ENCODE results near the gene INPP5A. TPM values are rescaled to one million over a fixed set of nuclear protein-coding genes. Genes with fewer than 3 reads are reported as not detected.

Gene INPP5A
- total RNA-seq, 1 donor from 2014 or later: 45.2 TPM

- Mint-ChIP-seq H3K27ac (ENCODE audit: unreplicated experiment) (no peak overlapping the region), H3K36me3 (ENCODE audit: low read depth, unreplicated experiment) (no peaks in the 10 kb centered on the region), H3K9me3 (ENCODE audit: unreplicated experiment) (no peaks in the 10 kb centered on the region), H3K4me1 (ENCODE audit: unreplicated experiment) (no peaks in the 10 kb centered on the region), H3K4me3 (ENCODE audit: unreplicated experiment) (no peak overlapping the region), H3K27me3 (ENCODE audit: unreplicated experiment) (peaks cover 3% of the 10 kb centered on the region)
- DNase-seq (ENCODE audit: low spot score): no peak
- no peak for TF ChIP-seq CTCF (IDR thresholded peaks at IDR 0.05; ENCODE audit: unreplicated experiment)
Measured at GRCh38 chr10:132826524-132827422, 289.2 kb downstream of the INPP5A start.

DNA sequence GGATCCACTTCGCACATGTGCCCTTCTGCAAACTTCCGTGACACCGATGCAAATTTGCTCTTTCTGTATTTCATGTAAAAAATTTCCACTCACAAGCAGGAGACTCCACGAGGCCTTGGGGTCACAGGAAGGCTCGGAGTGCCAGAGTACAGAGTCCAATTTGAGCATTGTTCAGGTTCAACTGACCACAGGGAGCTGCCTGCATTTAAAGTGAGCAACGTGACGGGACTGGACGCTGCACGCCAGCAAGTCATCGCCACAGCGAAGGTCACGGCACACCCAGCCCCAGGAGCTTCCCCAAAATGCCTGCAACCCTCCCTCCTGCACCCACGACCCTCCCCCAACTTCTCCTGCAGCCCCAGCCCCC, 289.8 kb downstream of the INPP5A start:
- Mint-ChIP-seq H3K4me1 (ENCODE audit: unreplicated experiment) (no peaks in the 10 kb centered on the region), H3K4me3 (ENCODE audit: unreplicated experiment) (no peak overlapping the region), H3K27me3 (ENCODE audit: unreplicated experiment) (peaks cover 5% of the 10 kb centered on the region), H3K27ac (ENCODE audit: unreplicated experiment) (no peak overlapping the region), H3K9me3 (ENCODE audit: unreplicated experiment) (no peaks in the 10 kb centered on the region), H3K36me3 (ENCODE audit: low read depth, unreplicated experiment) (no peaks in the 10 kb centered on the region)
- no peak for TF ChIP-seq CTCF (IDR thresholded peaks at IDR 0.05; ENCODE audit: unreplicated experiment)
- DNase-seq (ENCODE audit: low spot score): no peak

- Mint-ChIP-seq H3K36me3 (ENCODE audit: low read depth, unreplicated experiment) (no peaks in the 10 kb centered on the region), H3K27me3 (ENCODE audit: unreplicated experiment) (peaks cover 5% of the 10 kb centered on the region), H3K4me1 (ENCODE audit: unreplicated experiment) (no peaks in the 10 kb centered on the region), H3K27ac (ENCODE audit: unreplicated experiment) (no peak overlapping the region), H3K9me3 (ENCODE audit: unreplicated experiment) (no peaks in the 10 kb centered on the region), H3K4me3 (ENCODE audit: unreplicated experiment) (no peak overlapping the region)
- no peak for DNase-seq (ENCODE audit: low spot score)
- TF ChIP-seq CTCF (IDR thresholded peaks at IDR 0.05; ENCODE audit: unreplicated experiment): no peak
Measured at GRCh38 chr10:132827861-132828539, 290.4 kb downstream of the INPP5A start.

DNA sequence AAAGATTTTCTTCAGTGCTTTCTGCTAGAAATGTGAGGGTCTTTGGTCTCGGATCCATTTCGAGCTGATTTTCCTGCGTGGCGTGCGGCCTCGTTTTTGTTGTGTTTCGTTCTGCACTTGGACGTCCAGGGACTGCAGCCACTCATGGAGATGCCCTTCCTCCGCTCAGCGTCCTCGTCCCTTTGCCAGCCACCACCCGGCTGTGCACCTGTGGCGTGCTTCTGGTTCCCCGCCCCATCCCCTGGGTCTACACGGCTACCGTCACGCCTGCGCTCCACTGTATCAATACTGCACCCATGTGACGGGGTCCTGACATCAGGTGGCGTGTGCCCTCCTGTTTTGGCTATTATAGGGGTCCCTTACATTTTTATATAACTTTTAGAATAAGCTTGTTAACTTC, 291.1 kb downstream of the INPP5A start:
- Mint-ChIP-seq H3K36me3 (ENCODE audit: low read depth, unreplicated experiment) (no peaks in the 10 kb centered on the region), H3K27me3 (ENCODE audit: unreplicated experiment) (peaks cover 5% of the 10 kb centered on the region), H3K4me1 (ENCODE audit: unreplicated experiment) (no peaks in the 10 kb centered on the region), H3K4me3 (ENCODE audit: unreplicated experiment) (no peak overlapping the region), H3K27ac (ENCODE audit: unreplicated experiment) (no peak overlapping the region), H3K9me3 (ENCODE audit: unreplicated experiment) (no peaks in the 10 kb centered on the region)
- no peak for DNase-seq (ENCODE audit: low spot score)
- TF ChIP-seq CTCF (IDR thresholded peaks at IDR 0.05; ENCODE audit: unreplicated experiment): no peak

GRCh38 chr10:132829403-132829802, 291.8 kb downstream of the INPP5A start:
- Mint-ChIP-seq H3K36me3 (ENCODE audit: low read depth, unreplicated experiment) (no peaks in the 10 kb centered on the region), H3K27me3 (ENCODE audit: unreplicated experiment) (peaks cover 5% of the 10 kb centered on the region), H3K27ac (ENCODE audit: unreplicated experiment) (no peak overlapping the region), H3K4me3 (ENCODE audit: unreplicated experiment) (no peak overlapping the region), H3K9me3 (ENCODE audit: unreplicated experiment) (no peaks in the 10 kb centered on the region), H3K4me1 (ENCODE audit: unreplicated experiment) (no peaks in the 10 kb centered on the region)
- DNase-seq (ENCODE audit: low spot score): no peak
- no peak for TF ChIP-seq CTCF (IDR thresholded peaks at IDR 0.05; ENCODE audit: unreplicated experiment)

All from endothelial cell (in vitro differentiated cells).